GM19455 (cell line): ENCODE results near the gene EPHA2.
"Not testable (repeated sequence)": the region's sequence is repeated elsewhere in the genome, so short reads cannot be mapped to it uniquely, and the experiment has no call there.

Source experiments
- ATAC-seq: cut with Tn5 transposase; IDR thresholded peaks from one replicate; pipeline ENCODE4 v1.9.1; 2021; ENCODE audit not compliant: unreplicated experiment

EPHA2 gene

GRCh38 chr1:16168622-16169360 lies 12.9 kb upstream of the EPHA2 start:
- ATAC-seq = no peak

GRCh38 chr1:16168144-16168495 lies 12.3 kb upstream of the EPHA2 start:
- ATAC-seq = not testable (repeated sequence)

GRCh38 chr1:16167331-16168143 lies 11.7 kb upstream of the EPHA2 start:
- ATAC-seq = peak; percentile 68

GRCh38 chr1:16166117-16166516 lies 10.2 kb upstream of the EPHA2 start:
- no peak for ATAC-seq

- no peak for ATAC-seq
These were observed 9.7 kb upstream of the EPHA2 start for GRCh38 chr1:16165548-16165947.

- ATAC-seq = no peak
These were observed 9.2 kb upstream of the EPHA2 start for GRCh38 chr1:16165073-16165364.

- ATAC-seq = no peak
These were observed 8.6 kb upstream of the EPHA2 start for GRCh38 chr1:16164213-16165072.

GRCh38 chr1:16163608-16164212 lies 7.8 kb upstream of the EPHA2 start:
- not testable (repeated sequence) for ATAC-seq

- no peak for ATAC-seq
These were observed 6.4 kb upstream of the EPHA2 start for GRCh38 chr1:16162163-16162822.

GRCh38 chr1:16161717-16162116 lies 5.8 kb upstream of the EPHA2 start:
- no peak for ATAC-seq

GRCh38 chr1:16158993-16159831 lies 3.3 kb upstream of the EPHA2 start:
- ATAC-seq = no peak

- ATAC-seq = no peak
These were observed 2.2 kb upstream of the EPHA2 start for GRCh38 chr1:16158025-16158424.

- ATAC-seq = no peak
These were observed 1.1 kb upstream of the EPHA2 start for GRCh38 chr1:16156848-16157495.

GRCh38 chr1:16153999-16154673 lies 1.7 kb downstream of the EPHA2 start:
- no peak for ATAC-seq

GRCh38 chr1:16153096-16153998 lies 2.5 kb downstream of the EPHA2 start:
- ATAC-seq = no peak

- no peak for ATAC-seq
These were observed 3.3 kb downstream of the EPHA2 start for GRCh38 chr1:16152481-16153087.

GRCh38 chr1:16151995-16152384 lies 3.9 kb downstream of the EPHA2 start:
- no peak for ATAC-seq
